GM12878 (cell line): ENCODE measurements around the gene PTCD1.

ENCODE experiments used
- CREB1 ChIP-seq: IDR thresholded peaks from 2 replicates; pipeline ENCODE4 v1.6.1; 2012; ENCODE audit warnings: low read depth, mild to moderate bottlenecking, inconsistent platforms
- TF ChIP-seq, protein P1 (sequence below), 3 experiments: IDR thresholded peaks in 2 of 3; conservative IDR thresholded peaks in 1 of 3; 2 replicates each; pipeline ENCODE4 v1.5.1; 2011; ENCODE audit warnings: low read depth in 3 of 3, low read length in 3 of 3, mild to moderate bottlenecking in 3 of 3, control low read depth in 2 of 3, moderate library complexity in 2 of 3, inconsistent platforms in 1 of 3, mixed read lengths in 1 of 3; ENCODE audit not compliant: control insufficient read depth in 2 of 3, insufficient read depth in 1 of 3; ENCODE audit errors: extremely low read depth in 1 of 3

GRCh38 chr7:99368750-99369389, 69.7 kb downstream of the PTCD1 start:
- TF ChIP-seq, protein P1, sequence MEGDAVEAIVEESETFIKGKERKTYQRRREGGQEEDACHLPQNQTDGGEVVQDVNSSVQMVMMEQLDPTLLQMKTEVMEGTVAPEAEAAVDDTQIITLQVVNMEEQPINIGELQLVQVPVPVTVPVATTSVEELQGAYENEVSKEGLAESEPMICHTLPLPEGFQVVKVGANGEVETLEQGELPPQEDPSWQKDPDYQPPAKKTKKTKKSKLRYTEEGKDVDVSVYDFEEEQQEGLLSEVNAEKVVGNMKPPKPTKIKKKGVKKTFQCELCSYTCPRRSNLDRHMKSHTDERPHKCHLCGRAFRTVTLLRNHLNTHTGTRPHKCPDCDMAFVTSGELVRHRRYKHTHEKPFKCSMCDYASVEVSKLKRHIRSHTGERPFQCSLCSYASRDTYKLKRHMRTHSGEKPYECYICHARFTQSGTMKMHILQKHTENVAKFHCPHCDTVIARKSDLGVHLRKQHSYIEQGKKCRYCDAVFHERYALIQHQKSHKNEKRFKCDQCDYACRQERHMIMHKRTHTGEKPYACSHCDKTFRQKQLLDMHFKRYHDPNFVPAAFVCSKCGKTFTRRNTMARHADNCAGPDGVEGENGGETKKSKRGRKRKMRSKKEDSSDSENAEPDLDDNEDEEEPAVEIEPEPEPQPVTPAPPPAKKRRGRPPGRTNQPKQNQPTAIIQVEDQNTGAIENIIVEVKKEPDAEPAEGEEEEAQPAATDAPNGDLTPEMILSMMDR (IDR thresholded peaks at IDR 0.05 in 2 of 3, conservative IDR thresholded peaks at IDR 0.05 in 1 of 3; ENCODE audit: control insufficient read depth in 2 of 3, extremely low read depth in 1 of 3, insufficient read depth in 1 of 3, low read depth in 3 of 3, low read length in 3 of 3) = no peak
- no peak for TF ChIP-seq CREB1
